ENCODE data around the gene SAMD14. TPM values are rescaled to one million over a fixed set of nuclear protein-coding genes. Genes with fewer than 3 reads are reported as not detected.

The SAMD14 gene
- total and polyA plus RNA-seq, 4 donors = 3.3 to 6.2 (median 4.2) TPM

DNA sequence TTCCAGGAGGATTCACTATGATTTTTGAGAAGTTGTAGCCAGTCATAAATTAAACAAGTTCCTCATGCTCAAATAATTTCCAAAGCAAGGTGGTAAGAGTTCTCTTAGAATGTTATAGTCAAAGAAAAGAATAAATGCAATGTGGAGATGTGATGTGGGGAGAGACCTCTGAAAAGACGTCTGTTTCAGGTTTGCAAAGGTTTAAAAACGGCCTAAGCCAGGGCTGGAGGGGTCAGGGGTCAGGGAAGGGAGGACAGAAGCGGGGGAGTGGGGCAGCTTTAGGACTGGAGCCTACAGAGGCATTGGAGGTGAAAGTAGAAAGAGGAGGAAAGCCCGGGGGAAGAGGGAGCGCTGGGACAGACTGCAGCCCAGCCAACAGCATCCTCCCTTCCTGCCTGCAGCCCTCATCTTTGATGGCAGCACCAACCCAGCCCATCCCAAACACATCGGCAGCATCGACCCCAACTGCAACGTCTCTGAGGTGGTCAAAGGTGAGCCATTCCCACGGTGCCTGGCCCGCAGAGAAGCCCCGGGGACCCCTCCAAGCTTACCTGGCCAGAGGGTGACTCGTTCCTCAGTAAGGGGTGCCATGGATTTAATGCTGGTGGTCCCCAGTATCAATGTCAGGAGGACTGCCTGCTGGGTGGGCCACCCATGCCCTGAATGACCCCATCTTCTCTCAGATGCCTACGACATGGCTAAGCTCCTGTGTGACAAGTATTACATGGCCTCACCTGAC is 23.4 kb downstream of the SAMD14 start:
- peaks cover 0 to 51% (median 22%) of the 10 kb centered on the region in 4 donors for H3K36me3 ChIP-seq (ENCODE audit: control insufficient read depth in 4 of 4, insufficient read depth in 4 of 4, low read length in 4 of 4)

DNA sequence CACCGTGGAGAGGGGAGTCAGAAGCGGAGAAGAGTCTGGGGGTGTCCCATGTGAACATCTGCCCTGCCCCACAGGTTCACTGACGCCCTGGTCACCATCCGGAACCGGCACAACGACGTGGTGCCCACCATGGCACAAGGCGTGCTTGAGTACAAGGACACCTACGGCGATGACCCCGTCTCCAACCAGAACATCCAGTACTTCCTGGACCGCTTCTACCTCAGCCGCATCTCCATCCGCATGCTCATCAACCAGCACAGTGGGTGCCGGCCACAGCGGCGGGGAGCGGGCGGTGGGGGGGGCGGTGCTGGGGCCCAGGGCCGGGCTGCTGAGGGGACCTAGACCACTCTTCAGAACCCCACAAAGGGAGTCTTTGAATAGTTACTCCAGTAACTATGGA is 24.1 kb downstream of the SAMD14 start:
- DNase-seq = no peak
- WGBS, 2 donors = 96 to 97% methylated on average over 21 of the region's 21 CpGs
- no peak overlapping the region for H3K27ac ChIP-seq (ENCODE audit: low read depth in 1 of 2, low read length in 1 of 2)
- H3K9ac ChIP-seq (ENCODE audit: insufficient read depth in 1 of 2, low read length in 2 of 2) = no peak overlapping the region
- peaks cover 0 to 54% (median 21%) of the 10 kb centered on the region in 4 donors for H3K36me3 ChIP-seq (ENCODE audit: control insufficient read depth in 4 of 4, insufficient read depth in 4 of 4, low read length in 4 of 4)
- no peaks in the 10 kb centered on the region for H3K27me3 ChIP-seq (ENCODE audit: control insufficient read depth in 3 of 3, insufficient read depth in 3 of 3, low read length in 2 of 3)
- no peak for ATAC-seq (ENCODE audit: insufficient read depth, low FRiP score)
- H3K9me3 ChIP-seq (ENCODE audit: control insufficient read depth in 4 of 4, insufficient read depth in 3 of 4, low read length in 3 of 4) = no peaks in the 10 kb centered on the region
- H3K4me1 ChIP-seq (ENCODE audit: control insufficient read depth in 5 of 5, insufficient read depth in 5 of 5, low read length in 5 of 5) = peaks cover 0 to 12% (median 4%) of the 10 kb centered on the region in 5 donors
- no peak overlapping the region for H3K4me3 ChIP-seq
- no peak for TF ChIP-seq CTCF (IDR thresholded peaks at IDR 0.05; ENCODE audit: control extremely low read depth, extremely low read depth)

More for the DNA sequence above, 23.4 kb downstream of the SAMD14 start:
- Histone ChIP-seq H3K27ac (ENCODE audit: low read depth in 1 of 2, low read length in 1 of 2) (no peak overlapping the region), H3K4me1 (ENCODE audit: control insufficient read depth in 5 of 5, insufficient read depth in 5 of 5, low read length in 5 of 5) (peaks cover 0 to 9% (median 4%) of the 10 kb centered on the region in 5 donors), H3K9me3 (ENCODE audit: control insufficient read depth in 4 of 4, insufficient read depth in 3 of 4, low read length in 3 of 4) (no peaks in the 10 kb centered on the region), H3K27me3 (ENCODE audit: control insufficient read depth in 3 of 3, insufficient read depth in 3 of 3, low read length in 2 of 3) (no peaks in the 10 kb centered on the region), H3K4me3 (no peak overlapping the region), H3K9ac (ENCODE audit: insufficient read depth in 1 of 2, low read length in 2 of 2) (no peak overlapping the region)
- DNase-seq = no peak
- no peak for TF ChIP-seq CTCF (IDR thresholded peaks at IDR 0.05; ENCODE audit: control extremely low read depth, extremely low read depth)
- ATAC-seq (ENCODE audit: insufficient read depth, low FRiP score) = no peak
- WGBS, 2 donors = 76 to 81% methylated on average over 13 of the region's 13 CpGs

- Histone ChIP-seq H3K27ac (ENCODE audit: low read depth in 1 of 2, low read length in 1 of 2) (no peak overlapping the region), H3K27me3 (ENCODE audit: control insufficient read depth in 3 of 3, insufficient read depth in 3 of 3, low read length in 2 of 3) (no peaks in the 10 kb centered on the region), H3K4me3 (no peak overlapping the region), H3K9me3 (ENCODE audit: control insufficient read depth in 4 of 4, insufficient read depth in 3 of 4, low read length in 3 of 4) (no peaks in the 10 kb centered on the region), H3K36me3 (ENCODE audit: control insufficient read depth in 4 of 4, insufficient read depth in 4 of 4, low read length in 4 of 4) (peaks cover 0 to 40% (median 26%) of the 10 kb centered on the region in 4 donors), H3K4me1 (ENCODE audit: control insufficient read depth in 5 of 5, insufficient read depth in 5 of 5, low read length in 5 of 5) (peaks cover 0 to 12% (median 4%) of the 10 kb centered on the region in 5 donors), H3K9ac (ENCODE audit: insufficient read depth in 1 of 2, low read length in 2 of 2) (no peak overlapping the region)
- TF ChIP-seq CTCF (IDR thresholded peaks at IDR 0.05; ENCODE audit: control extremely low read depth, extremely low read depth) = no peak
- ATAC-seq (ENCODE audit: insufficient read depth, low FRiP score) (no peak), DNase-seq (no peak)
- 92 to 96% methylated on average over 5 of the region's 5 CpGs for WGBS, 2 donors
Observed at GRCh38 chr17:50103941-50104340, 26.0 kb downstream of the SAMD14 start.

Measured in lung (tissue), 12 donors.